ENCODE data around the gene NELFCD. TPM values are rescaled to one million over a fixed set of nuclear protein-coding genes. Genes with fewer than 3 reads are reported as not detected.

The NELFCD gene
- total and polyA plus RNA-seq, 9 of the 15 experiments (the other 6 are each of a cell fraction or from before 2014, with no cell fraction given) = 11.7 to 163 (median 96.5) TPM

DNA sequence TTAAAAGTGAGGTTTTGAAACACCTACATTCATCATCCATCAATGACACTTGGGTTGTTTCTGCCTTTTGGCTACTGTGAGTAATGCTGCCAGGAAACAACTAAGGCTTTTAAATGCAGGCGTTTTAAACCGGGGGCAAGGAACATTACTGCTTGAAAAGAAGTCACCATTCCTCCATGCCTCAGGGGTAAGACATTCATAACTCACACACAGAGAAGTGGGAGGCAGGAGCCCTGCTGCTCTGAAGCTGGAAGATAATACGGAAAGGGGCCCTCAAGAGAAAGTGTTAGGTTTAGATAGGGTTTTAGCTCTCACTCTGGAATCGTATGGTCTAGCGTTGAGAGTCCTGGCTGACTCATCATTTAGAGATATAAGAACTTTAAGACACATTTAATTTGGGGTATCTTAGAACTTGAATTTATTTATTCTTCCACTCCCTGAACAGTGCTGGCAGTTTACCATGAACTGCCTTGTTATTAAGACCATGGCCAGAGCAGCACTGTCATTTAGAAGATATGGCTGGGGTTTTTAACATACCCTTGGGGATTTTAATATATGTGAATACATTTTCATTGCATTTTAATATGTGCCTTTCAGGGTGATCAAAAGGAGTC, 40.0 kb downstream of the NELFCD start (continued):
- TF ChIP-seq ZNF175 (CRISPR knock-in tag; IDR thresholded peaks at IDR 0.05; ENCODE audit: low read depth) = no peak
- no peak for TF ChIP-seq ZNF232 (CRISPR knock-in tag; IDR thresholded peaks at IDR 0.05)
- no peak for TF ChIP-seq ZNF143 (CRISPR knock-in tag; IDR thresholded peaks at IDR 0.05)
- TF ChIP-seq PTBP1 (IDR thresholded peaks at IDR 0.05; ENCODE audit: low read depth, low read length) = no peak
- TF ChIP-seq ZNF316 (IDR thresholded peaks at IDR 0.05) = peak; percentile 98
- TF ChIP-seq CEBPB (tag; IDR thresholded peaks at IDR 0.05) = no peak
- TF ChIP-seq ZNF324 (CRISPR knock-in tag; IDR thresholded peaks at IDR 0.05) = no peak
- TF ChIP-seq, protein P1, sequence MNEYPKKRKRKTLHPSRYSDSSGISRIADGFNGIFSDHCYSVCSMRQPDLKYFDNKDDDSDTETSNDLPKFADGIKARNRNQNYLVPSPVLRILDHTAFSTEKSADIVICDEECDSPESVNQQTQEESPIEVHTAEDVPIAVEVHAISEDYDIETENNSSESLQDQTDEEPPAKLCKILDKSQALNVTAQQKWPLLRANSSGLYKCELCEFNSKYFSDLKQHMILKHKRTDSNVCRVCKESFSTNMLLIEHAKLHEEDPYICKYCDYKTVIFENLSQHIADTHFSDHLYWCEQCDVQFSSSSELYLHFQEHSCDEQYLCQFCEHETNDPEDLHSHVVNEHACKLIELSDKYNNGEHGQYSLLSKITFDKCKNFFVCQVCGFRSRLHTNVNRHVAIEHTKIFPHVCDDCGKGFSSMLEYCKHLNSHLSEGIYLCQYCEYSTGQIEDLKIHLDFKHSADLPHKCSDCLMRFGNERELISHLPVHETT (CRISPR knock-in tag; conservative IDR thresholded peaks at IDR 0.05 in 1 of 2, IDR thresholded peaks at IDR 0.05 in 1 of 2) = peak in 1 of 2 experiments; percentile 76; a peak in 2 of 4 replicates
- no peak for TF ChIP-seq TCF7 (IDR thresholded peaks at IDR 0.05; ENCODE audit: borderline replicate concordance)
- no peak for TF ChIP-seq TAF15 (IDR thresholded peaks at IDR 0.05; ENCODE audit: low read depth, low read length)
- TF ChIP-seq HDAC3 (IDR thresholded peaks at IDR 0.05; ENCODE audit: borderline replicate concordance, partially characterized antibody) = peak; percentile 87
- TF ChIP-seq, protein P2, sequence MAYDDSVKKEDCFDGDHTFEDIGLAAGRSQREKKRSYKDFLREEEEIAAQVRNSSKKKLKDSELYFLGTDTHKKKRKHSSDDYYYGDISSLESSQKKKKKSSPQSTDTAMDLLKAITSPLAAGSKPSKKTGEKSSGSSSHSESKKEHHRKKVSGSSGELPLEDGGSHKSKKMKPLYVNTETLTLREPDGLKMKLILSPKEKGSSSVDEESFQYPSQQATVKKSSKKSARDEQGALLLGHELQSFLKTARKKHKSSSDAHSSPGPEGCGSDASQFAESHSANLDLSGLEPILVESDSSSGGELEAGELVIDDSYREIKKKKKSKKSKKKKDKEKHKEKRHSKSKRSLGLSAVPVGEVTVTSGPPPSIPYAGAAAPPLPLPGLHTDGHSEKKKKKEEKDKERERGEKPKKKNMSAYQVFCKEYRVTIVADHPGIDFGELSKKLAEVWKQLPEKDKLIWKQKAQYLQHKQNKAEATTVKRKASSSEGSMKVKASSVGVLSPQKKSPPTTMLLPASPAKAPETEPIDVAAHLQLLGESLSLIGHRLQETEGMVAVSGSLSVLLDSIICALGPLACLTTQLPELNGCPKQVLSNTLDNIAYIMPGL (CRISPR knock-in tag; IDR thresholded peaks at IDR 0.05) = no peak
- no peak for TF ChIP-seq RBM17 (IDR thresholded peaks at IDR 0.05; ENCODE audit: borderline replicate concordance, low read depth, low read length)
- TF ChIP-seq, protein P3, sequence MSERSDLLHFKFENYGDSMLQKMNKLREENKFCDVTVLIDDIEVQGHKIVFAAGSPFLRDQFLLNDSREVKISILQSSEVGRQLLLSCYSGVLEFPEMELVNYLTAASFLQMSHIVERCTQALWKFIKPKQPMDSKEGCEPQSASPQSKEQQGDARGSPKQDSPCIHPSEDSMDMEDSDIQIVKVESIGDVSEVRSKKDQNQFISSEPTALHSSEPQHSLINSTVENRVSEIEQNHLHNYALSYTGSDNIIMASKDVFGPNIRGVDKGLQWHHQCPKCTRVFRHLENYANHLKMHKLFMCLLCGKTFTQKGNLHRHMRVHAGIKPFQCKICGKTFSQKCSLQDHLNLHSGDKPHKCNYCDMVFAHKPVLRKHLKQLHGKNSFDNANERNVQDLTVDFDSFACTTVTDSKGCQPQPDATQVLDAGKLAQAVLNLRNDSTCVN (CRISPR knock-in tag; IDR thresholded peaks at IDR 0.05) = no peak; the same call in 1 of the 2 replicates
- TF ChIP-seq TRIM24 (IDR thresholded peaks at IDR 0.05) = peak; percentile 71 to 86
- peak; percentile 9; the same call in 1 of the 2 replicates for TF ChIP-seq ADNP (tag; IDR thresholded peaks at IDR 0.05)
- TF ChIP-seq, protein P4, sequence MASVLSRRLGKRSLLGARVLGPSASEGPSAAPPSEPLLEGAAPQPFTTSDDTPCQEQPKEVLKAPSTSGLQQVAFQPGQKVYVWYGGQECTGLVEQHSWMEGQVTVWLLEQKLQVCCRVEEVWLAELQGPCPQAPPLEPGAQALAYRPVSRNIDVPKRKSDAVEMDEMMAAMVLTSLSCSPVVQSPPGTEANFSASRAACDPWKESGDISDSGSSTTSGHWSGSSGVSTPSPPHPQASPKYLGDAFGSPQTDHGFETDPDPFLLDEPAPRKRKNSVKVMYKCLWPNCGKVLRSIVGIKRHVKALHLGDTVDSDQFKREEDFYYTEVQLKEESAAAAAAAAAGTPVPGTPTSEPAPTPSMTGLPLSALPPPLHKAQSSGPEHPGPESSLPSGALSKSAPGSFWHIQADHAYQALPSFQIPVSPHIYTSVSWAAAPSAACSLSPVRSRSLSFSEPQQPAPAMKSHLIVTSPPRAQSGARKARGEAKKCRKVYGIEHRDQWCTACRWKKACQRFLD (CRISPR knock-in tag; IDR thresholded peaks at IDR 0.05) = peak; percentile 79; the same call in 1 of the 2 replicates
- TF ChIP-seq KDM2B (CRISPR knock-in tag; IDR thresholded peaks at IDR 0.05) = no peak
- TF ChIP-seq GATAD2A (IDR thresholded peaks at IDR 0.05) = no peak
- TF ChIP-seq NFIC (IDR thresholded peaks at IDR 0.05) = peak; percentile 88
- TF ChIP-seq, protein P5, sequence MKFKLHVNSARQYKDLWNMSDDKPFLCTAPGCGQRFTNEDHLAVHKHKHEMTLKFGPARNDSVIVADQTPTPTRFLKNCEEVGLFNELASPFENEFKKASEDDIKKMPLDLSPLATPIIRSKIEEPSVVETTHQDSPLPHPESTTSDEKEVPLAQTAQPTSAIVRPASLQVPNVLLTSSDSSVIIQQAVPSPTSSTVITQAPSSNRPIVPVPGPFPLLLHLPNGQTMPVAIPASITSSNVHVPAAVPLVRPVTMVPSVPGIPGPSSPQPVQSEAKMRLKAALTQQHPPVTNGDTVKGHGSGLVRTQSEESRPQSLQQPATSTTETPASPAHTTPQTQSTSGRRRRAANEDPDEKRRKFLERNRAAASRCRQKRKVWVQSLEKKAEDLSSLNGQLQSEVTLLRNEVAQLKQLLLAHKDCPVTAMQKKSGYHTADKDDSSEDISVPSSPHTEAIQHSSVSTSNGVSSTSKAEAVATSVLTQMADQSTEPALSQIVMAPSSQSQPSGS (CRISPR knock-in tag; IDR thresholded peaks at IDR 0.05) = no peak
- no peak for TF ChIP-seq ZFP36 (IDR thresholded peaks at IDR 0.05; ENCODE audit: low read depth, low read length, partially characterized antibody)
